Epithelial cell of prostate (primary cell): ENCODE data around the gene ADPRM.

ENCODE experiments used
- DNase-seq: peaks from one replicate; pipeline ENCODE4 v3.0.0-alpha.2; 2011; ENCODE audit warnings: low read depth, low spot score
- H3K27ac ChIP-seq: fragments of 450-650 bp; 2 replicates; pipeline ENCODE4 v1.5.1; 2017; ENCODE audit warnings: mild to moderate bottlenecking

ADPRM gene

DNA sequence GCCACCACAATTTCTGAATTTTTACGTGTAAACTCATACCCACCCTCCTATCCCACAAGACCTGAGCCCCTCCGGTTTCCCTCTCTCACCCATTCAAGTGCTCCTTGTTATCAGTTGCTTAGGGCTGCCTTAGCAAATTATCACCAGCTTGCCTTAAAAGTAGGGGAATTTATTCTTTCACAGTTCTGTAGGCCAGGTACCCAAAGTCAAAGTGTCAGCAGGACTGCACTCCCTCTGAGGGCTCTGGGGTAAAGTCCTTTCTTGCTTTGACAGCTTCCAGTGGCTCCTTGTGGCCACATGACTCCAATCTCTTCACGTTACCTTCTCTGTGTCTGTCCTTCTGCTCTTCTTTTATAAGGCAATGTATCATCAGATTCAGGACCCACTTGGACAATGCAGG is 40.3 kb downstream of the ADPRM start:
- no peak for DNase-seq
- H3K27ac ChIP-seq, result no peak overlapping the region

DNA sequence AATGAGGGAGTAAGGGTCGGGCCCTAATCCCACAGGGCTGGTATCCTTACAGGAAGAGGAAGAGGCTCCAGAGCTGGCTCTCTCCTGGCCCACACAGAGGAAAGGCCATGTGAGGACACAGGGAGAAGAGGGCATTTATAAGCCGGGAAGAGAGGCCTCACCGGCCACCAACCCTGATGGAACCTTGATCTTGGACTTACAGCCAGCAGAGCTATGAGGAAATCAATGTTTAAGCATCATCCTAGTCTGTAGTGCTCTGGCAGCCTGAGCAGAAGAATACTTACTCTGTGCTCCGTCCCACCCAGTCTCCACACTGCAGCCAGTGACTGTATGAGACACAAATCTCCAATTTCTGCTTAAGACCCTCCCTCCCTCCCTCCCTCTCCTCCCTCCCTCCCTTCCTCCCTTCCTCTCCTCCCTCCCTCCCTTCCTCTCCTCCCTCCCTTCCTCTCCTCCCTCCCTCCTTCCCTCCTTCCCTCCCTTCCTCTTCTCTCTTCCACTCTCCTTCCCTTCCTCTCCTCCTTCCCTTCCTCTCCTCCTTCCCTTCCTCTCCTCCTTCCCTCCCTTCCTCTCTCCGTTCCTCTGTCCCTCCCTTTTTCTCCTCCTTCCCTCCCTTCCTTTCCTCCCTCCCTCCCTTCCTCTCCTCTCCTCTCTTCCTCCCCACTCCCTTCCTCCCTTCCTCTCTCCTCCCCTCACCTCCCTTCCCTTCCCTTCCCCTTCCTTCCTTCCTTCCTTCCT is 41.3 kb downstream of the ADPRM start:
- DNase-seq, result no peak
- H3K27ac ChIP-seq, result no peak overlapping the region

DNA sequence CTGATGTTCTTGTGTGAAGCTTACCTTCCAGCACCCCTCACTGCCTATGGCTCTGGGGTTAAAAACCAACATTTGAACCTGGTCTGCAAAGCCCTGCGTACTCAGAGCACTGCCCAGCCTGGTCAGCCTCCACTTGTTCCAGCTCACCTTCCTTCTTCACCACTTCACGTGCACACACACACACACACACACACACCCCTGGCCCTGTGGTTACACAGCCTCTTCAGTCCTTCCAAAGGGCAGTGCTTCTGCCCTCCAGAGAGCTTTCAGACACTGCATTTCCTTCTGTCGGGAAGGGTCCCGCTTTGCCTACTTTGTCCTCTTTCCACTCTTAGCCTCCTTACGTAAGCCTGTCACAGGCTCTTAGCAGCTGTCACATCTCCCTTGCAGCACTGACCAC is 42.0 kb downstream of the ADPRM start:
- no peak for DNase-seq
- no peak overlapping the region for H3K27ac ChIP-seq

GRCh38 chr17:10741416-10742135 is 44.2 kb downstream of the ADPRM start:
- no peak for DNase-seq

GRCh38 chr17:10742431-10742830 is 45.0 kb downstream of the ADPRM start:
- DNase-seq, result no peak
- H3K27ac ChIP-seq, result no peak overlapping the region

More at GRCh38 chr17:10741416-10742135, 44.2 kb downstream of the ADPRM start:
- H3K27ac ChIP-seq, result no peak overlapping the region

- no peak for DNase-seq
- no peak overlapping the region for H3K27ac ChIP-seq
Observed at GRCh38 chr17:10743316-10744009, 46.1 kb downstream of the ADPRM start.

DNA sequence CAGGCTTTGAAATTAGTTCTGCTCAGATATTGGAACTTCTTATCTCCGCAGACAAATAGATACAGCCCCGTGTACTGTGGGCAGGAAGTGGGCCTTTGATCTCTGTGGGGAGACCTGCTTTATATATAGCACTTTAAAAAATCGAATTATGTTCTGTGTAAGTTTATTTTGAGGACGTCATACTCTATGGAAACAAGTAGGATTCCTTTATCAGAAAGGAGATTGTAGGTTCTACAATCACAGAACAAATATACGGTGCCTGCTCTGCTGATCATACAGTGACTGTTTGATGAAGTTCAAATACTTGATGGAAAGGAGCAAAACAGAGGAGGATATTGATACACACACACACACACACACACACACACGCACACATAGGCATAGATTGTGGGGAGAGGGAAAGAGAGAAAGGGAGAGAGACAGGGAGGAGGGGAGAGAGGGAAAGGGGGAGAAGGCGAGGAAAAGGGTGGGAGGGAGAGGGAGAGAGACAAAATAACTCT is 47.2 kb downstream of the ADPRM start:
- no peak for DNase-seq
- H3K27ac ChIP-seq, result no peak overlapping the region

DNA sequence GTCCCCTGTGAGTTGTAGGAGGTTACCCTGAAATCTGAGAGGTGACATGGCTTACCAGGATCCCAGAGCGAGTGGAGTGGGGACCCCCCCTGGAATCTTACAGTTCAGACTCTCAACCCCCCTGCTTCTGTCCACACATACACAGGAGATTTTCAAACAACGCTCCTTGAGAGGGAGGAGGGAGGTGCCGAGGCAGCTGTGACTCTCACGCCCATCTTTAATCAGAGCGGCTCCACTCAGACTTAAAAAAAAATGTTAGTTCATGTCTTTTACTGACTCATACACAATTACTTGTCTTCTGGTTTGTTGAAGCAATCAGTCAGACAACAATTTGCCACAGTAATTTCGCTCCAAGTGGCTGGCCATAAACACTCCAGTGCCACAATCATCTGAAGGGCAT is 47.8 kb downstream of the ADPRM start:
- no peak for DNase-seq

DNA sequence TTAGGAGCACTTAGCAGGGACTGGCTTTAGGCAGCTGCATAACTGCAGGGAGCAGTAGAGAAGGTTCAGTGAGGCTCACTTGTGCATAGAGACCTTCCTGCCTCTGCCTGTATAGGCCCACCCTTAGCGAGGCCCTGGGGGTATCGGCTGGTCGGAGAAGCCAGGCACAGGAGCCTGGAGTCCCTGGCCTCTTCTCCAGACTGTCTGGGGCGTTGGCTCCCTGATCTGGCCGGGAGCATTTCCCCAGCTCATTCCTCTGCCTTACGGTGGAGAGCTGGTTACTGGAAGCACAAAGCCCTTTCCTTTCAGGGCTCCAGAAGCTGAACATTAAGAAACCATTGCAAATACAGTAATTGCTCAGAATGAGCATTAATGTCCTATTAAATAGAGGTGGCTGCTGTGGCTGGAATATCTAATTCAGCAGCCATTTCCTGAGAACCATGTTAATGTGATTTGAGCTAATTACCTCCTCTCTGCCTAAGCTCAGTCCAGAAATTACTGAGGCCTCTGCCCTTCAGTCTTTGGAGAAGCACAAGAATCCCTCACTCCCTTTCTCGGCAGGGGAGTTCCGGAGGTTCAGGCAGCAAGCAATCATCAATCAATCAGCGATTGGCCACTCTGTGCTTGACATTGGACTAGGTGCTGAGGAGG is 51.3 kb downstream of the ADPRM start:
- DNase-seq, result no peak
- no peak overlapping the region for H3K27ac ChIP-seq

More for the DNA sequence above, 47.8 kb downstream of the ADPRM start:
- H3K27ac ChIP-seq, result no peak overlapping the region

DNA sequence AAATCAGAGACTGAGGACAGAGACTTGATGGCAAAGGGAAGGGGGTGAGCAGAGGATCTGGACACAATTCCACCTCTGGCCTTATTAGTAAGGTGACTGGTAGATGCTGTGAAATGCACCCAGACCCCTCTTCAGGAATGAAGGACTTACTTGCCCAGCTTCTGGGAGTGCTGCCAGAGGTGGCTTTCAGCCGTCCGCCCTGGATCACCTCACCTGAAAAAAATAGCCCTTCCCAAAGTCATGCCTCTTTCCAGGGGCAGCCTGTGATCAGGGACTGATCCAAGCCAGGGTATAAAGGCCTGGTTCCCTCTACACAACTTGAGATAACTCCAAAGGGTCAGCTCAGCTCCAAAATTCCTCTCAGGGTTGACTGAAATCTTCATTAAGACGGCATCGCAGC is 52.8 kb downstream of the ADPRM start:
- DNase-seq, result no peak
- H3K27ac ChIP-seq, result no peak overlapping the region

DNA sequence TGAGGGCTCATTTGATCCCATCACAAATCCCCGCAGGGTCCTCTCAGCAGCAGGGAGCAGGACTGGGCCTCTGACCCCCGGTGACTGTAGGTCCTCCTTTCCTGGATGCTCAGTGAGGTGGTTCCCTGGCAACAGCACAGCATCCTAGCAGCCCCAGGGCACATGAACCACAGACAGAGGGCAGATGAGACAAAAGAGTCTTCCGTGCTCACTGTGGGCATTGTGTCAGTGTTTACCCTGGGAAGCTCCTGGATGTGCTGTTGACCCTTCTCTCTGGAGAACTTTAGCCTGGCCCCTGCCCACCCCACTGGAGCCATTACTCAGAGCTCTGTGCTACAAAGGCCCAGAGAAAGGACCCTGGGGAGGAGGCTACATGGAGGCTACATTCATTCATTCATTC is 54.2 kb downstream of the ADPRM start:
- no peak overlapping the region for H3K27ac ChIP-seq
- no peak for DNase-seq

DNA sequence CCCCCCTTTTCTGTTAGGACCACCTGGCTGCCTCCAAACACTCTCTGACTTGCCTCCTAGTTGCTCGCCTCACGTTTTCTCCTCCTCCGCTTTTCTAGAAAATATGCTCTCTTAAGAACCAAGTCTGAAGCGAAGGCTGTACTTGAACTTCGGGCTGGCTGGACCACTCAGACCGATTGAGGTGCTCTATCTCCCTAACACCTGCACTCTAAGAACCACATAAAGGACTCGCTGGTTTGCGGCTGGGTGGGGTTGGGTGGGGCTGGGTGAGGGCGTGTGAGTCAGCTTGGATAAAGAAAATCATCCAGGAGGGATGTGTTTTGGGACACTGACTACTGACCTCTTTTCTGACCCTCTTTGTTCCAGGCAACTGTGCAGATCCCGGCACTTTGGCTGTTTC is 55.3 kb downstream of the ADPRM start:
- H3K27ac ChIP-seq, result no peak overlapping the region
- DNase-seq, result no peak

DNA sequence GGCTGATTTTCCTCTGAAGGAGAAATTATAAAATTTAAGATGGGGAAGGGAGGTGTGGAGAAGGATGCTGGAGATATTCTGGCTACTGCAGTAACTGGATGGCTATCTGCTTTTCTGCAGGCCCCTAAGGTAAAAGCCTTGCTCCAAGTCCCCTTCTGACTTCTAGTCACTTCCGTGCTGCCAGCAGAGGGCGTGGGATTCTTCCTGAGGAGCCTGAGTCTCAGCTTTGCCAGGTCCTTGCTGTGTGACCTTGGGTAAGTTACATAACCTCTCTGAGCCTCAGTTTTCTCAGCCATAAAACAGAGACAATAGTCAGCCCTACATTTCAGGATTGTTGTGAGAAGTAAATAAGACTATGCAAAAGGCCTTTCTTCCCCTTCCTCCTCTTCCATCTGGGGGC is 56.7 kb downstream of the ADPRM start:
- DNase-seq, result no peak

DNA sequence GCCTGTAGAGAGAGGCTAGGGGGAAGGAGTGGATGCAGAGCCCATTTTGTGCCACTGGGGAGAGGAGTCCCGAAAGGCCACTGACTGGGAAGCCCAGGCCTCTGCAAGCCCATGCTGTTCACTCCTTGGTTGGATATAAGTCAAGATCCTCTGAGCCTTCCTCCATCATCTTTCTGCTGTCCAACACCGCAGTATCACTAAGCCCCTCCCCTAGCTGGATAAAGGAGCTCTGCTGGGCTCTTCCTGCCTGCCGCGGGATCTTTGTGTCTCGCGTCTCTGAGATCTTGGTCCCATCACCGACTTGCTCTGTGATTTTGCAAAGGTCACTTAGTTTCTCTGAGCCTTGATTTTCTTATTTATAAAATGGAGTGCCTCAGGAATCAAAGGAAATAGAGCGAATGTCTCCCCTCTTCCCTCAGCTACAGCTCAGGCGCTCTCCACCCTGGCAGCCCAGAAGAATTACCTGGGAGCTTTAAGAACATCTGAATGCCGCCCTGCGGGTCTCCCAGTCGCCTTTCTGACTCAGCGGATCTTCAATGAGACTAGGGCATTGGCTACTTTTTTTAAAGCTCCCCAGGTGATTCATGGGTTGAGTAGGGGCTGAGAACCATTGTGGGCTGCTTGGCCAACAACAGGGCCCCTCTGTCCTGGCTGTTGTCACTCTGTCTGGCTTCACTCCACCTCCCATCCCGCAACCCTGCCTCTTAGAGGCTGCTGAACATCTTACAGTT is 57.6 kb downstream of the ADPRM start:
- no peak for DNase-seq
- H3K27ac ChIP-seq, result no peak overlapping the region

More for the DNA sequence above, 56.7 kb downstream of the ADPRM start:
- H3K27ac ChIP-seq, result no peak overlapping the region

- no peak for DNase-seq
Observed at GRCh38 chr17:10755592-10756127, 58.3 kb downstream of the ADPRM start.

DNA sequence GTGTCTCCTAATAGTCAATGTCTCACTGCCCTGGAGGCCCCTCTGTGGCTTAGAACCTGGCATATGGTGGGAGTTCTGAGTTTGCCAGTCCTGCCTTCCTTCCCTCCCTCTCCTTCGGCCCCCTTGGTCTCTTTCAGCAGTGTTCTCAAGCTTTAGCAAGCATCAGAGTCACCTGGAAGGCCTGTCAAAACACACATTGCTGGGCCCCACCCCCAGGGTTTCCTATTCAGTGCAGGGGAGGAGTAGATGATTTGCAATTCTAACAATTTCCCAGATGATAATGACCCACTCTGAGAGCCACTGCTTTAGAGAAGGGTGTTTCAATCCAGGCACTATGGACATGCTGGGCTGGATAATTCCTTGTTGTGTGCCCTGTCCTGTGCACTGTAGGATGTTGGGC is 58.8 kb downstream of the ADPRM start:
- no peak overlapping the region for H3K27ac ChIP-seq
- no peak for DNase-seq

More at GRCh38 chr17:10755592-10756127, 58.3 kb downstream of the ADPRM start:
- no peak overlapping the region for H3K27ac ChIP-seq

GRCh38 chr17:10756619-10757018 is 59.2 kb downstream of the ADPRM start:
- H3K27ac ChIP-seq, result no peak overlapping the region
- DNase-seq, result no peak

GRCh38 chr17:10757067-10757466 is 59.7 kb downstream of the ADPRM start:
- DNase-seq, result no peak

DNA sequence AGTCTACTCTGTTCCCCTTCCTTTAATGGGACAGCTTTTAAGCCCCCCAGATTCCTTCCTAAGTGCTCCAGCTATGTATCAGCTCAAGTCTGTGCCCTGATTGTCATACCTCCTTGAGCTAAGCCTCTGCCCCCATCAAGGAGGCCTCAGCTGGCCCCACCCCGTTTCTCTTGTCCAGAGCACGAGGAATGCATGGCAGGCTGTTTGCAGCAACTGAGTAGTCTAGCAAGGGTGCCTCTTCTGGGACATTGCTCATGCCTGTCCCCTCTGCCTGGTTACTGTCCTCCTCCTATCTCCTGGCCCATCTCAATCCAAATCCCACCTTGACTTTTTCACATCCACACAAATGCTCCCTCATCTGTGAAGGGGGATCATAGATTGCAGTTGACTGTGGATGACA is 60.3 kb downstream of the ADPRM start:
- H3K27ac ChIP-seq, result no peak overlapping the region
- no peak for DNase-seq

More at GRCh38 chr17:10757067-10757466, 59.7 kb downstream of the ADPRM start:
- H3K27ac ChIP-seq, result no peak overlapping the region

DNA sequence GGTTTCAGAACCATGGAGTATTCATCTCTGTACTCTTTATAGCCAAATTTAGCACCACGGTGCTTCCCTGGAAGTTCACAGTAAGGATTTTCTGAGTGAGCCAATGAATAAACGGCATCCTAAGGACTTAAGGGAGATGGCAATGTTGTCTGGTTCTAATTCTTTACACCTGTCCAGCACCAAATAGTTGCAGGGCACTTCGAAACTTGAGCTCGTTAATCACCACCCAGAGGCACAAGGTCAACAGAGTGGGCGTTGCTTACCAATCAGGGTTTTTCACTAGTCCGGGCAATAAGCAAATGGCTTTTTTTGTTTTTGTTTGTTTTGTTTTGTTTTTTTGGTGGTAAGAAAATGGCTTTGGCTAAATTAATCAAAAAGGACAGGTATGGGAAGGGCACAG is 60.7 kb downstream of the ADPRM start:
- no peak for DNase-seq
- no peak overlapping the region for H3K27ac ChIP-seq
